HG02884 (cell line): ENCODE measurements around the gene SAFB2.

Source experiments
- ATAC-seq: cut with Tn5 transposase; IDR thresholded peaks from one replicate; pipeline ENCODE4 v1.9.1; 2021; ENCODE audit warnings: mild to moderate bottlenecking, moderate library complexity; ENCODE audit not compliant: unreplicated experiment

Gene SAFB2

GRCh38 chr19:5622465-5623396, at the start of gene SAFB2, which contains the start of gene SAFB:
Gene SAFB2 (minus strand): TSS chr19:5622776. CDS start chr19:5622715, 61 bp downstream.
Gene SAFB (plus strand): TSS chr19:5623083. CDS start chr19:5623206, 123 bp downstream.
- ATAC-seq = peak; percentile 67

- no peak for ATAC-seq
Measured at GRCh38 chr19:5671600-5671999, 49.0 kb upstream of the SAFB2 start.

GRCh38 chr19:5669212-5669611, 46.6 kb upstream of the SAFB2 start:
- ATAC-seq = no peak

- ATAC-seq = no peak
Measured at GRCh38 chr19:5667751-5668271, 45.2 kb upstream of the SAFB2 start.

- no peak for ATAC-seq
Measured at GRCh38 chr19:5666921-5667610, 44.5 kb upstream of the SAFB2 start.

GRCh38 chr19:5665781-5666513, 43.4 kb upstream of the SAFB2 start:
- ATAC-seq = no peak

GRCh38 chr19:5664515-5664914, 41.9 kb upstream of the SAFB2 start:
- ATAC-seq = no peak

GRCh38 chr19:5663904-5664303, 41.3 kb upstream of the SAFB2 start:
- no peak for ATAC-seq

GRCh38 chr19:5661483-5661882, 38.9 kb upstream of the SAFB2 start:
- no peak for ATAC-seq

GRCh38 chr19:5655412-5655811, 32.8 kb upstream of the SAFB2 start:
- ATAC-seq = no peak

GRCh38 chr19:5654931-5655330, 32.4 kb upstream of the SAFB2 start:
- no peak for ATAC-seq

GRCh38 chr19:5652261-5652660, 29.7 kb upstream of the SAFB2 start:
- no peak for ATAC-seq

- no peak for ATAC-seq
Measured at GRCh38 chr19:5651361-5651760, 28.8 kb upstream of the SAFB2 start.

- ATAC-seq = no peak
Measured at GRCh38 chr19:5648464-5648863, 25.9 kb upstream of the SAFB2 start.

- no peak for ATAC-seq
Measured at GRCh38 chr19:5646703-5647102, 24.1 kb upstream of the SAFB2 start.

- no peak for ATAC-seq
Measured at GRCh38 chr19:5645409-5645808, 22.8 kb upstream of the SAFB2 start.

- no peak for ATAC-seq
Measured at GRCh38 chr19:5644037-5644436, 21.5 kb upstream of the SAFB2 start.

GRCh38 chr19:5643060-5643459, 20.5 kb upstream of the SAFB2 start:
- ATAC-seq = no peak

- no peak for ATAC-seq
Measured at GRCh38 chr19:5642204-5642603, 19.6 kb upstream of the SAFB2 start.

- ATAC-seq = no peak
Measured at GRCh38 chr19:5641171-5641570, 18.6 kb upstream of the SAFB2 start.

- ATAC-seq = no peak
Measured at GRCh38 chr19:5637971-5638370, 15.4 kb upstream of the SAFB2 start.
